Cardiac septum (tissue), 1 donor: ENCODE measurements around the gene IRS1. TPM values are rescaled to one million over a fixed set of nuclear protein-coding genes. Genes with fewer than 3 reads are reported as not detected.

Source experiments
- DNase-seq: peaks from one replicate; pipeline ENCODE4 v3.0.0-alpha.2; 2020; ENCODE audit warnings: low spot score
- intact Hi-C: fragments of 100-400 bp; cut with DNase I; formaldehyde crosslinking; loops from one replicate; pipeline ENCODE4 v1.14.0; 2022
- total RNA-seq: library from RNA; stranded (reverse); fragmentation: NEBNext Ultra II Directional; extraction: Animal tissue kit (Norgen Biotek cat#: 25700); gene quantifications from one replicate; pipeline ENCODE4 v1.2.1, GENCODE V29; 2021
- donor health status: DM: no; HTN: no; CAD: no.

Gene IRS1
- total RNA-seq, 1 donor from 2014 or later, result 14.0 TPM

DNA sequence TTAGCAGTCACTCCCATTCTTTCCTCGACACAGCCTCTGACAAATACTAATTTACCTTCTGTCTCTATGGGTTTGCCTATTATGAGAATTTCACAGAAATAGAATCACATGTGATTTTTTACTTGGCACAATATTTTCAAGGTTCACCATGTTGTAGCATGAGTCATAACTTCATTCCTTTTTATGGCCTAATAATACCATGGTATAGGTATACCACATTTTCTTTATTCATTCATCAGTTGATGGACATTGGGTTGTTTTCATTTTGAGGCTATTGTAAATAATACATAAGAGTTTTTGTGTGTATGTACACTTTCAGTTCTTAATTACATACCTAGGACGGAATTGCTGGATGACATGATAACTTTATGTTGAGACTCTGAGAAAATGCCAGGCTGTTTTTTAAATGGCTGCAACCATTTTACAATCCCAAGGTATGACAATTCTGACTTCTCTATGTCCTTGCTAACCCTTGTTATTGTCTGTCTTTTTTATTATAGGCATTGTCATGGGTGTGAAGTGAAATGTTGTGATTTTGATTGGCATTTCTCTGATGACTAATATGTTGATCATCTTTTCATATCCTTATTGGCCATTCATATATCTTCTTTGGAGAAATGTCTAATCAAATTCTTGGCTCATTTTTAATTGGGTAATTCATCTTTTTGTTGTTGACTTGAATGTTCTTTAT is 87.9 kb downstream of the IRS1 start:
- intact Hi-C loops, result no loop called here
- DNase-seq, result no peak

DNA sequence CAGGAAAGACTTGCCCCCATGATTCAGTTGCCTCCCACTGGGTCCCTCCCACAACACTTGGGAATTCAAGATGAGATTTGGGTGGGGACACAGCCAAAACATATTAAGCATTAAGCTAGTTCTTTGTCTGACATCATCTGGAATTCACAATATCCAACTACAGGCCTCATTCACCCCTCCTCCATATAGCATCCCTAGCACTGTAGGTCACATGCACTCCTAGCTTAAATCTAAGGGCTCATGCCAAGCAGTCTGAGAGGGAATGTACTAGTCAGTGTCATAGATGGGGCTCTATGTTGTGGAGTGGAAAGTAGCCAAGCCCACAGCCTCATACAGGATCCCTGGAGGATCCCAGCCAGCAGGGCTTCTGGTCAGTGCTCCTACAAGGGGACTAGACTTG is 92.1 kb downstream of the IRS1 start:
- intact Hi-C loops, result no loop called here
- DNase-seq, result no peak

DNA sequence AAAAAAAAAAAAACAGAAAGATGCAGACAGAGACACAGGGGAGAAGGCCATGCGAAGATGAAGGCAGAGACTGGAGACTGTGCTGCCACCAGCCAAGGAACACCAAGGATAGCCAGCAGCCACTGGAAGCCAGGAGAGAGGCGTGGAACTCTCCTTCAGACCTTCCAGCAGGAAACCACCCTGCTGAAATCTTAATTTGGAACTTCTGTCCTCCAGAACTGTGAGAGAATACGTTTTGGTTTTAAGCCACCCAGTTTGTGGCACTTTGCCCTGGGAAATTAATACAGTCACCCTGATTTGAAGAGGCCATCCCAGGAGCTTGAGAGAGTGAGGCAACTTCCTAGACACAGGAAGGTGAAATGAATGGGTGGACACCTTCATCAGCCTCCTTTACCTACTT is 93.7 kb downstream of the IRS1 start:
- intact Hi-C loops, result no loop called here
- no peak for DNase-seq

DNA sequence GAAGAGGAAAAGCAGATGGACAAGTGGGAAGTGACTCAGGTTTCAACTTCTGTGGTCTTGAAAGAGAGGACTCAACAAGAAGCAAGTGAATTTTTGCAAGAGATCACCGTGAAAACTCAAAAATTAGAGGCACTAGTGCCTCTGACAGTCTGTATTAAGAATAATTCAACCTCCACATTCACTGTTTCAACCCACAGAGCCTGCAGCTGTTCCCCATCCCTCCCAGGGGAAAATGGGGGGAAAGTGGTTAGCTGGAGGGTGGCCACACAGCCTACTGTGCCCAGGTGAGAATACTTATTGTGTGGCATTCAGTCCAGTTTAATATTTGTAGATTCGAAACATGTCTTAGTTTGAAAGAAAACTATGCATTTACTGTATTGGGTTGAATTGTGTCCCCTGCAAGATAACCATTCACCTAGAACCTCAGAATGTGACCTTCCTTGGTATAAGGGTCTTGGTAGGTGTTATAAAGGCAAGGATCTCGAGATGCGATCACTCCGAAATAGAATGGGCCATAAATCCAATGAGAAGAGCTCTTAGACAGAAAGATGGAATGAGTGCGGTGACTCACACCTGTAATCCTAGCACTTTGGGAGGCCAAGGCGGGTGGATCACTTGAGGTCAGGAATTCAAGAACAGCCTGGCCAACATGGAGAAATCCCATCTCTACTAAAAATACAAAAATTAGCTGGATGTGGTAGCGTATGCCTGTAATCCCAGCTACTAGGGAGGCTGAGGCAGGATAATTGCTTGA is 94.3 kb downstream of the IRS1 start:
- intact Hi-C loops, result no loop called here
- DNase-seq, result no peak

DNA sequence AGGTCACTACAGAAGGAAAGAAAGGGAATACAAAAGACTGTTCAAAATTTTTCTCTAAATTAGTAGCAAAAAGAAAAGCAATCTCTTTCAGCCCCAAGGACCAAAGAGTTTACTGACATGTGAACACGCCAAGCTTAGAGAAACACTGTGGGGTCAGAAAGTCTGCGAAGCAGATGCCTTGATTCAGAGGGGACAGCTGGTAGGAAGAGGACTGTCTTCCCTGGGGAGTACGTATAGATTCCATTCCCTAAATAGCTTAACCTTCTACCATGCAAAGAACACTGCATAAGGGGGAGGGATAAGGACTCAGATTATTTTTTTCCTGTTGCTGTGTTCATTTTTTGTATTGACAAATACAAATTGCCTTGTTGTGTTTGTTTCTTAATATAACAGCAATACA is 96.1 kb downstream of the IRS1 start:
- intact Hi-C loops, result no loop called here
- DNase-seq, result no peak

DNA sequence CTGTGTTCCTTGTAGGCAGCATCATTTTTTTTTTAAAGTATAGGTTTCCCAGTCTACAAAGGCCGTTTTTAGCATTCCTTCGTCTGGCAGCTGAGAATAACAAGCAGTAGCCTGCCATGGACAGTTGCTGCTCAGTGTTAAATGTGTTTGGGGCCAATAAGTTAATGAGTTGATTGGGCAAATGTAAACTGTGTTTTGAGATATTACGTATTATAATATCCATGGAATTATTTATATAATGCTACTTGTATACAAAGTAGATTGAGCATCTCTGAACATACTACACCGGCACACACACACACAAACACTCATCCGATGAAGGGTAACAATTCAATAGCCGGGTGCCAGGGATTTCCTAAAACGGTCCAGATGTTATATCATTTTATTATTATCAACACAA is 97.2 kb downstream of the IRS1 start:
- intact Hi-C loops, result no loop called here
- no peak for DNase-seq

DNA sequence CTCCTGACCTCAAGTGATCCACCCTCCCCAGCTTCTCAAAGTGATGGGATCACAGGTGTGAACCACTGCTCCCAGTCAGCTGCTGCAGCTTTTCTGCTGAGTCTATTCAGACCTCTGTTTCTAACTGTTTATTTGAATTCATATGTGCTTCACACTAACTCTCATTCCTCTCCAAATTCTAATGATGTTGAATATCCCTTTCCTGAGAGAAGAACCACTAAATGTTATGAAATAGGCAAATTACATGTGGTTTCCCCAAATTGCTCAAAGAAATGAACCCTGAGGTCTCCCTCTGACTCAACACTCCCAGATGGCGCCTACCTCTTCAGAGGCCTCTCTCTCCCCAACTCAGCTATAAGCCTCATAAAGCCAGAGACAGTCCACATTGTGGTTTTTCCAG is 98.6 kb downstream of the IRS1 start:
- DNase-seq, result no peak
- intact Hi-C loops, result no loop called here

DNA sequence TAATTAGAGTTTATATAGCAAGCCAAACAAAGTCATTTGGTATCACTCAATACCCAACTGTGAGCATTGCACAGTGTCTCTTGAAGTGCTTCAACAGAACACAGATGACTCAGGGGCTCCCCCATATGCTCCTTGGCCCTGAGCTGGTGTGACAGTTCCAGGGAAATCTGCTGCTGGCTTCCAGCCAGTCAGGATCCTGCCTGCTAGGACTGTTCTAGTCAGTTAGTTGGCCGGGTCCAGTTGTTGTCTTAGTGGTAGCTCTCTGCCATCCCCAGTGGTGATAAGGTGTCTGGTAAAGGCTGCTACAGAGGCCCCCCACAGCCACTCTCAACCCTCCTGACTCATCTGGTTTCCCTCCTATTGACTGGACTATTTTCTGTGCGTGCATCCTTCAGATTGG is 100.3 kb downstream of the IRS1 start:
- DNase-seq, result no peak
- intact Hi-C loops, result no loop called here

DNA sequence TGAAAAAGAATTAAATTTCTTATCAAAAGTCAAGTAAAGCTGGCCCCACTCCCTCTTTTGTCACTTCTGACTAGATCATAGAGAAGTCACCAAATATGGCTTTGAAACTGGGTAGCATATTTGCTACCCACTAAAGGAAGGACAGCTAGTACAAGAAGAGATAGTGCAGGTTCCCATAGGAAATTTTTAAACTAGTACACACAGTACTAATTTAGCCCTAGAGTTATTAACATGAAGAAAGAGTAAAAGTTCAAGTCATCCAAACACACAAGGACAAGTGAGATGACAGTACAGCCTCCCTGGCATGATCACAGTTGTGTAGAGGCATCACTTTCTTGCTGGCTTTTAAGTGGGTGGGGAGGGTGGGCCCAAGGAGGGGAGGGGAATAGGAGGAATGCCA is 100.9 kb downstream of the IRS1 start:
- intact Hi-C loops, result no loop called here
- DNase-seq, result no peak

DNA sequence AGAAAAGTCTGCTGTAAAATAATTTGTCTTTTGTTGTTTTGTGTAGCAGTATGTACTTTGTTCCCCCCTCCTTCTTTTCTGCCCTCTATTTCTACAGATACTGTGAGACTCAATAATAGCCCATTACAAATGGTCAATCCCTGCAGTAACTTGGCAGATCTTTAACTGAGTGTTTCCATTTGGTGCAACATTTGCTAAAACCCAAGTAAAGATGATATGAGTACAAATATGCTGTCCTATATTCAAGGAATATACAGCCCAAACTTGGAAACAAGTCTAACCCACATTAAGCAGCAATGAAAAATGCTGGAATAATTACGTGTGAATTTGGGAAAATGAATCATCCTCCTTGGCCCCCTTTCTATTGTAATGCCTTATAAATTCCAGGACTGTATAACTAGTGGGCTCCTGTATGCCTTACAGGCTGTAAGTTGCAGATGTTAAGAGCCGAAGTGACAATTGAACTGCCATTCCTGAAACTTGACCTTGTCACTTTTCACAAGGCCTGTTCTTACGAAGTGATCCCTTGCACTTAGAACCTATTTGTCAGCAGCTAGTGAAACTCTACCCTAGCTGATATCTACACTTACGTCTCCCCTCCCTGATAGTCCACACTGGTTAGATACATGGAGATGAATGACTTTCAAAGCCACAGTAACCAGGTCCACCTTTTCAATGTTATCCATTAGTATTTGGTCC is 104.9 kb downstream of the IRS1 start:
- intact Hi-C loops, result loop anchor here (5.0 kb wide), 1 partner anchor 33 kb away; no protein-coding TSS in a partner anchor
- DNase-seq, result no peak

DNA sequence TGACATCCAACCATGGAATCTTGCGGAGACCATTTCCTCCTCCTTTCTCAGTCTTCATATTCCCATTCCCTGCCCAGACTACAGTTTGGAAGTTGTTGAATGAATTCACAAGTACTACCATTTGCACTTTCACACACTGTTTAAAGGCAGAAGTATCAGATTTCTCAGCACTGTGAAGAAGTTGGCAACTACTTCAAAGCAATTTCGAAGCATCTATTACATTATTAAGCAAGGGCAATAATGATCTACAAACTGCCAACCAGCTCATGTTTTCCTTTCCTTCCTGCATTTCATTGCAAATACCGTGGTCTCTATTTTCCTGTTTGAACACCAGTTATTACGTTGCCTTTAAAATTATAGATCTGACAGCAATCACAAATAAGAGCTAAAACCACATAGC is 105.5 kb downstream of the IRS1 start:
- intact Hi-C loops, result loop anchor here (5.0 kb wide), 1 partner anchor 33 kb away; no protein-coding TSS in a partner anchor
- DNase-seq, result no peak

DNA sequence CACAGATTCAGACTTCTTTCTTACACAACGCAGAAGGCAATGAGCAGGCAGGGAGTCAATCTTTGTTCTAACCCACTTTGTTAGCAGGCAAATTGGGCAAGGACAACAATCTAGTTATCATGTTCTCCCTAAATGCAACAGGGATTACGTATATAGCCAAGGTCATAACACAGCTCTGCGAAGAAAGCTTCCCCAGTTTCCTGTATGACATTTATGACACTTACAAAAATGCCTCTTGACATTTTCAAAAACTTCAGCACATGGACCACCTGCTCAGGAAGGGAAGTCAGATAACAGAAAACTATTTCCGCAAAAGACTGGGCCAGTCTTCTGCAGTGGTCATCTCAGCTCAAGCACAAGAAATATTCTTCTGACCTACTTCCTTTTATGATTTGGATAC is 106.1 kb downstream of the IRS1 start:
- intact Hi-C loops, result loop anchor here (5.0 kb wide), 1 partner anchor 34 kb away; no protein-coding TSS in a partner anchor
- no peak for DNase-seq

DNA sequence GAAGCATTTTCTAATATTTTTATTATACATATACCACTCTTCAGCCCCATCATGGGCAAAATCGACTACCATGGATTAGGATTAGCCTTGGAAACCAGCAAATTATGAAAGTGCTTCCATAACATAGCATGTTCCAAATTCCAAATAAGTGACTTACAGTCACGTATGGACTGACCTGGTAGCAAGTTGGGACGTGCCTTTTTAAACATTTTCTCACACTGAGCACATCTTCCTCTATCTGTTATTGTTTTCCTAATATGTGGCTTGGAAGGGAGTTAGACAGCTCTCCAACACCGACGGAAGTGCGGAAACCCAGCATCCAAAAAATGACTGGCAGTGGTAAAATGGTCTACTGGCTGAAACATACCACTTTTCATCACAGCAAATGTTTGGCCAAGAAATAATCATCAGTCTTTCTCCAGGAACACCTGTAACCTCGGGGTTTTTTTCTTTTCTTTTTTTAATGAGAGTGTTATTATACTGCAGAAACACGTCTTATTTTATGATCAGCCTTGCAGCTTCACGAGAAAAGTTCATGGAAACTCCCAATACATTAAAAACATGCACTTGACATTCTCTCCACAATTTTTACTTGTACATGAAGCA is 107.0 kb downstream of the IRS1 start:
- no peak for DNase-seq
- intact Hi-C loops, result loop anchor here (5.0 kb wide), 1 partner anchor 35 kb away; no protein-coding TSS in a partner anchor

DNA sequence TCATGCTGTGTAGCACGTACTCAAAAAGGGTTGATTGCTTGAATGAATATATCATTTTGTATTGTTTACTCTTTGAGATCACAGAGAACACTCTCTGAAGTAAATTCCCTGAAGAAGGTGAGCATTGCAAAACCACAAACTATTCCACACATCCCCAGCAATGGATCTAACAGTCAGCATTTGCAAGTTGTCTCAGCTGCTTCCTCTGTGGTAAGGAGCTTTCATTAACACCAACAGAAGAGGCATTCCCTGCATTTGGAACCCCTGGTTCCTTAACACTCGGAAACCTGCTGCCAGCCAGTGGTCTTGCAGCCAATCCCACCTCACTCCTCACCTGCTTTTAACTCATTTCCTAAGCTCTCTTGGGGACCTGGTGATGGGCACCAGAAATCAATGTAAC is 108.4 kb downstream of the IRS1 start:
- DNase-seq, result no peak
- intact Hi-C loops, result loop anchor here (5.0 kb wide), 1 partner anchor 36 kb away; no protein-coding TSS in a partner anchor

DNA sequence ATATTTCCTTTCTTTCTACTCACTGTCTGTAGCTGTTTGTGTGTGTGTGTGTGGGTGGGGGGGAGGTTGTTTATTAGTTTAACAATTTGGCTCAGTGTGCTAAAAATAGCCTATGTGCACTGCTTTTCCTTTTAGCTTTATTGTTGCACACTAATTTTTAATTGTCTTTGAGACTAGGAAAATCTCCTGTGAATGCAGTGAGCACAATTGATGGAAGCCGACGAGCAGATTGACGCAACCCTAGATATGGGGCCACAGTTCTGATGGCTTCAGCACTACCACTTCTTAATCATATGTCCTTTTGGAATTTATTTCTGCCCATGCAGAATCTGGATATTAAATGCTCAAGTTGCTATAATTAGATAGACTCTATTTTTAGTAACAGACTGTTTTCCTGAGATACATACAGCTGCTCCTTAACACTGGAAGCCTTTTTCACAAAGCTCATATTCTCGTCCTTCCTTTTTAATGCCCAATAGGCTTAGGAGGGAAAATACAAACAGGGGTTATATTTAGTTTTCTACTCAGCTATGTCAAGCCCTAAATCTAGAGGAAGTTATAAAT is 109.1 kb downstream of the IRS1 start:
- intact Hi-C loops, result loop anchor here (5.0 kb wide), 1 partner anchor 37 kb away; no protein-coding TSS in a partner anchor
- no peak for DNase-seq

DNA sequence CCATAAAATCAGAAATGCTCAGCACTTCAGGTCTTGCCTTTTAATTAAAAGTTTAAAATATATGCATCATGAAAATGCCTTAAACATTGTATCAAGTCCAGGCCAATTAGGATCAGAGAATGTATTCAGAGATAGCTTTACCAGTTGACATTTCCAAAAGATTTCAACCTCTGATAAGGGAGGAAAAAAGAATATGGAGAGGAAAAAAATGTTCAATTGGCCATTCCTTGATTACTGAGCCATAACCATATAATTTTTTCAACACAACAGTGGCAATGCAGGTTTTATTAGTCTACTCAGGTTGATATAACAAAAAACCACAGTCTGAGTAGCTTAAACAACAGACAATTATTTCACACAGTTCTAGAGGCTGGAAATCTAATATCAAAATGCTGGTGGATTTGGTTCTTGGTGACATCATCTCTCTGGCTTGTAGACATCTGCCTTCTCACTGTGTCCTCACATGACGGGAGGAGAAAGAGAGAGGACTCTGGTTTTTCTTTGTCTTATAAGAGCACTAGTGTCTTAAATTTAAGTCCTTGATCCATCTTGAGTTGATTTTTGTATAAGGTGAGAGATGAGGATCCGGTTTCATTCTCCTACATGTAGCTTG is 111.9 kb downstream of the IRS1 start:
- intact Hi-C loops, result no loop called here
- no peak for DNase-seq

DNA sequence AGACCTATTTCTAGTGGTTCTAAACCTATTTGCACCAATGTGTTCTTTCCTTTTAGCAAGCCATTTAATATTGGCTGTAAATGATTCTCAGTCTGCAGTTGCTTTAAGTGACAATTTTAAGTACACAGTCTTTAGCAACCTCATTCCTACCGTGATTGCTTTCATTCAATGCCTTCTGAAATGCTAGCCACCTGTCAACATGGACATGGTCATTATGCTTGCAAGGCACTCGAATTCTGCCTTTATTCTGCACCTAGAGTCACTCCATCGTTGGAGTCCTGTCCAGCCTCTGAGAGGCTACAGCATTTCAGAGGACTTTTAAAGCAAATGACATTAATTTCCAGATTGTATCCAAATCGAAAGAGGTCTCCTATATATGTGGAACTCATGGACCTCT is 115.1 kb downstream of the IRS1 start:
- no peak for DNase-seq

DNA sequence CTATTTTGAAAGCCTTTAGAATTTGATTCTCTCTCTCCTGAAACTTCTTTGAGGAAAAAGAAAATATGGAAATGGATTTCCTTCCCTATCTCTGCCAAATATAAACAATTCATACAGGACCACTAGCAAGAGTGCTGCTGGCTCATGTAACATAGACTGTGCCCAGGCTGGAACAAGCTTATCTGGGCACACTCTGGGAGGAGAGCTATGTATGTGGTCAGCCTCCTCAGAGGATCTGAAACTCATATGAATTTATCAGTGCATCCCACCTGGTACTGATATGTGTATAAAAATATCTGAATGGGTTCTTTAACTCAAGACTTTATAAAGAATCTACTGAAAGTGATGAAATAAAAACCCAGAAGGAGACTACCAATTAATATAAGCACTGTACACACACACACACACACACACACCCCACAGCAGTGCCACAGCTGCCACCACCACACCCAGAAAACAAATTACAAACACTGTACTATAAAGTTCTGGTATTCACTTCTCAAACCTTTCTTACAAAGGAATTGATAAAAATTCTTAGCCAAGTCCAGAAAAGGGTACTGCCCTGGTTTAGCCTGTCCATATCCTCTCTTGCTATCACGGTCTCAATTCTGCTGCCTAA is 115.6 kb downstream of the IRS1 start:
- no peak for DNase-seq
- intact Hi-C loops, result no loop called here

More for the DNA sequence above, 115.1 kb downstream of the IRS1 start:
- intact Hi-C loops, result no loop called here

DNA sequence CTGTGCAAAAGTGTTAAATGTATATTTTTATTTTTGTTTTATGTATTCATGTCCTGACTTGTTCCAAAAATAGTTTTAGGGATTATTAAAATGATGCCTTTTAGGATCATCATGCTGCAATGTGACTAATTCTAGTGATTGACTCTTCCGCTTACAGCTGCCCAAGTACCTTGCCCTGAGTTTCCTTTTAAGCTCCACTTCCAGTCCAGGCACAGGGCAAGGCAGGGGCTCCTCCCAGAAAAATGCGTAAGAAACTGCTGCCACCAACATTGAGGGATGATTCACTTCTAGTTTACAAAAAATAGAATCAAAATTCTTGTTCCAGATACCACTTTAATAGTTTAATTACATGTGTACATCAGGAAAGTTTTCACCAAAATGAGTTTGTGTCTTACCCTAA is 116.4 kb downstream of the IRS1 start:
- intact Hi-C loops, result no loop called here
- DNase-seq, result no peak
